Thymus (tissue), 11 donors: Measurements from ENCODE around the gene DENND2A. TPM values are rescaled to one million over a fixed set of nuclear protein-coding genes. Genes with fewer than 3 reads are reported as not detected.
"Not testable (repeated sequence)": the region's sequence is repeated elsewhere in the genome, so short reads cannot be mapped to it uniquely, and the experiment has no call there.

Experiments used
- DNase-seq, 9 donors: peaks; one replicate each; pipeline ENCODE4 v3.0.0-alpha.2; 2013; ENCODE audit warnings: low spot score in 9 of 9, low read depth in 6 of 9, missing footprints in 1 of 9
- H3K27ac ChIP-seq, 2 donors: one replicate each; pipeline ENCODE4 v1.5.1; 2013; ENCODE audit warnings: control low read depth in 1 of 2, low read depth in 1 of 2, low read length in 1 of 2, mild to moderate bottlenecking in 1 of 2, moderate library complexity in 1 of 2
- H3K27me3 ChIP-seq, 2 donors: one replicate each; pipeline ENCODE4 v1.5.1; 2013; ENCODE audit warnings: low read length in 1 of 2; ENCODE audit not compliant: control insufficient read depth in 2 of 2, insufficient read depth in 1 of 2
- H3K36me3 ChIP-seq, 2 donors: one replicate each; pipeline ENCODE4 v1.5.1; 2013; ENCODE audit warnings: low read length in 1 of 2, mild to moderate bottlenecking in 1 of 2, moderate library complexity in 1 of 2; ENCODE audit not compliant: control insufficient read depth in 2 of 2, insufficient read depth in 2 of 2
- H3K4me1 ChIP-seq, 2 donors: one replicate each; pipeline ENCODE4 v1.5.1; 2013; ENCODE audit warnings: low read length in 2 of 2; ENCODE audit not compliant: control insufficient read depth in 2 of 2, insufficient read depth in 2 of 2
- H3K4me3 ChIP-seq, 2 donors: one replicate each; pipeline ENCODE4 v1.5.1; 2013; ENCODE audit warnings: low read length in 2 of 2, control low read depth in 1 of 2, mild to moderate bottlenecking in 1 of 2
- H3K9me3 ChIP-seq, 2 donors: one replicate each; pipeline ENCODE4 v1.5.1; 2013; ENCODE audit warnings: low read length in 1 of 2, mild to moderate bottlenecking in 1 of 2; ENCODE audit not compliant: control insufficient read depth in 2 of 2, insufficient read depth in 1 of 2
- WGBS: extraction: QIAGEN DNeasy Blood & Tissue Kit; methylation state at CpG from one replicate; pipeline ENCODE4 v1.1.7; 2013; 5-methylcytosine and 5-hydroxymethylcytosine counted together
- polyA plus RNA-seq: library from polyadenylated mRNA; stranded (reverse); fragments of 200-250 nt; gene quantifications from one replicate; pipeline ENCODE4 v1.2.3, GENCODE V29; 2013
- total RNA-seq: library from RNA; stranded (reverse); fragments of 120-200 nt; gene quantifications from one replicate; pipeline ENCODE4 v1.2.4, GENCODE V29; 2013
- donor health status: healthy.

DENND2A gene
- total and polyA plus RNA-seq, 2 donors: 0.80 to 1.0 TPM

- H3K36me3 ChIP-seq: no peaks in the 10 kb centered on the region
- no peak overlapping the region for H3K4me3 ChIP-seq
- peaks cover 0 to 3% of the 10 kb centered on the region in 2 donors for H3K27me3 ChIP-seq
- H3K9me3 ChIP-seq: no peaks in the 10 kb centered on the region
- DNase-seq: no peak
- WGBS: 92% methylated on average over 10 of the region's 10 CpGs
- H3K27ac ChIP-seq: no peak overlapping the region
- no peaks in the 10 kb centered on the region for H3K4me1 ChIP-seq
These were observed 70.5 kb downstream of the DENND2A start for GRCh38 chr7:140570120-140570519.

DNA sequence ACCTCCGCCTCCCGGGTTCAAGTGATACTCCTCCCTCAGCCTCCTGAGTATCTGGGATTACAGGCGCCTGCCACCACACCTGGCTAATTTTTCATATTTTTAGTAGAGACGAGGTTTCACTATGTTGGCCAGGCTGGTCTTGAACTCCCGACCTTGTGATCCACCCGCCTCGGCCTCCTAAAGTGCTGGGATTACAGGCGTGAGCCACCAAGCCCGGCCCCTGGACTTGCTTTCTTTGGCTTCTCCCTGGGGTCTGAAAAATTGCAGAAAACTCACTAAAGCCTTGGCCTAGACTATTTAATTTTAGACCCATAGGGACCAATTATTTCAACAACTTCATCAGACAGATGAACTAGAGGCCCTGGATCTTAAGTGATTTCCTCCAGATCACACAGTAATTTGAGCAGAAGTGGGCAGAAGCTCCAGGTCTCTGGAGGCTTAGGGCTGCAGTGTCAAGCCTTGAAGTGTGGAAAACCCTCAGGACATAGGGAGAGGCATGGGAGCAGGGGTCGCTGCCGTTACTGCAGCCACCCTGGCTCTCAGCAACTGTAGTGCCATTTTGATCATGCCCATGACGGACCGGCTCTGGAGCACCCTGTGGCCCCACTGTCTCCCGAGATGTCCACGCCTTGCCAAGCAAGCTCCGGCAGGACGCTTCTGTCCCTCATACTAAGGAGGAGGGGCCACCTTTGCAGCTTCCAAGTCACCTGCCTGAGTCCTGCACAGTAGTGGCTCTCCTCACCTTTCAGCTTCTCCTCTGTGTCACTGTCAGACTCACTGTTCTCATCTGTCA lies 72.4 kb downstream of the DENND2A start:
- Histone ChIP-seq H3K36me3 (no peaks in the 10 kb centered on the region), H3K27ac (no peak overlapping the region), H3K4me3 (no peak overlapping the region), H3K9me3 (no peaks in the 10 kb centered on the region), H3K4me1 (no peaks in the 10 kb centered on the region), H3K27me3 (no peaks in the 10 kb centered on the region)
- WGBS: 97% methylated on average over 17 of the region's 17 CpGs
- no peak for DNase-seq

DNA sequence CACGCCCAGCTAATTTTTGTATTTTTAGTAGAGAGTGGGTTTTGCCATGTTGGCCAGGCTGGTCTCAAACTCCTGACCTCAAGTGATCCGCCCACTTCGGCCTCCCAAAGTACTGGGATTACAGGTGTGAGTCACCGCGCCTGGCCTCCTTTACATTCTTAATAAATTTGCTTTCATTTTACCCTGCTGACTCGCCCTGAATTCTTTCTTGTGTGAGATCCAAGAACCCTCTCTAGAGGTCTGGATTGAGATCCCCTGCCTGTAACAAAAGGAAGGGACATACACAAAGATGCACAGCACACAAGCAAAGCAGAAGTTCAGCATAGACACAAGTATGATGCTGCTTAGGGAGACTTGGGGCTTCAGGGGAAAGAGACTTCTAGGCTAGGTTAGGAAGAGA lies 74.4 kb downstream of the DENND2A start:
- H3K9me3 ChIP-seq, H3K4me1 ChIP-seq, H3K4me3 ChIP-seq, H3K36me3 ChIP-seq, DNase-seq, H3K27me3 ChIP-seq, H3K27ac ChIP-seq: not testable (repeated sequence)
- WGBS: 90% methylated on average over 6 of the region's 6 CpGs

- not testable (repeated sequence) for H3K27ac ChIP-seq
- WGBS: 96% methylated on average over 5 of the region's 5 CpGs
These were observed 74.9 kb downstream of the DENND2A start for GRCh38 chr7:140565761-140566160.

DNA sequence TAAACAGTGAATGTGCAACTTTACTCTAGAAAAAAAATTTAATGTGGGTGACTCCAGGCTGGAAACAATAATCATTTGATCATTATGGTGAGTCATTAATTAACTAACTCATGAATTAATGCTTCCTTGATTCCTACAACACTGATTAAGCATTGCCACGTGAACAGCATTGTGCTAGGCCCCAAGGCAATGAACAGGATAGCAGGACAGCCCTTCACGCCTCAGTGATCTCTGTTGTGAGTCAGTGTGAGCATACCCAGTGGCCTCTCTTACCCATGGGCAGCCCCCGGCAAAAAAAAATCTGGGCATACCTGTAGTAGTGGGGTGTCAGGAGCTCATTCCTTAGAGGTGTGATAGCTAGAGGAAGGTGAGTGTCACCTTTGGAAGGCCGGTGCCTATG lies 76.0 kb downstream of the DENND2A start:
- H3K27me3 ChIP-seq: no peaks in the 10 kb centered on the region
- no peak for DNase-seq
- no peaks in the 10 kb centered on the region for H3K9me3 ChIP-seq
- H3K36me3 ChIP-seq: no peaks in the 10 kb centered on the region
- WGBS: 94% methylated on average over 4 of the region's 4 CpGs
- H3K4me3 ChIP-seq: no peak overlapping the region
- no peaks in the 10 kb centered on the region for H3K4me1 ChIP-seq
- H3K27ac ChIP-seq: no peak overlapping the region

More at GRCh38 chr7:140565761-140566160, 74.9 kb downstream of the DENND2A start:
- H3K36me3 ChIP-seq, H3K4me1 ChIP-seq, H3K9me3 ChIP-seq, H3K4me3 ChIP-seq, DNase-seq, H3K27me3 ChIP-seq: not testable (repeated sequence)

DNA sequence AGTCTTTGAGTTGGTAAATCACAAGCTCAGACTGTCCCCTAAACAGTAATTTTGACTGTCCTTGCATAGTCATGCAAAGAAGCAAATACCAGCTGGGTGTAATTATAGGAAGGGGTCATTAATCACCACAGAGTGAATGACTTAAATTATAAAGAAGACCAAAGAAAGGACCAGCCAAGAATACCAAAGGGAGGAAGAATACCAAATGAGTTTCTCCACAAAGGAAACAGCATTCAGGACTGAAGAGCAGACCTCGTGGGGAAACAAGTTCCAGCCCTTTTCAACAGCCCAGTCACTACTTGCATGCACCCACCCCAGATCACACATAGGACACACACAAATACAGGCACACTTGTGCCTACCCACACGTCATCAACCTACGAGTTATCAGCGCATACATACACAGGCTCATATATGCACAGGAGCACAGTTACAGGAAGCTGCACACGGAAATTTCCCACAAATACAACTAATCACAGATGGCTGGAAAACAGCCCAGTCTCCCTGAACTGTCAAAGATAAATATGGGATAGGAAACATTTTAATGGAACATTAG lies 77.6 kb downstream of the DENND2A start:
- H3K4me1 ChIP-seq: no peaks in the 10 kb centered on the region
- H3K9me3 ChIP-seq: no peaks in the 10 kb centered on the region
- 74% methylated on average over 5 of the region's 5 CpGs for WGBS
- H3K4me3 ChIP-seq: no peak overlapping the region
- no peak for DNase-seq
- no peak overlapping the region for H3K27ac ChIP-seq
- H3K36me3 ChIP-seq: no peaks in the 10 kb centered on the region
- no peaks in the 10 kb centered on the region for H3K27me3 ChIP-seq

GRCh38 chr7:140559410-140559809 lies 81.2 kb downstream of the DENND2A start:
- Histone ChIP-seq H3K36me3 (no peaks in the 10 kb centered on the region), H3K4me1 (no peaks in the 10 kb centered on the region), H3K4me3 (no peak overlapping the region), H3K27ac (no peak overlapping the region), H3K9me3 (no peaks in the 10 kb centered on the region), H3K27me3 (no peaks in the 10 kb centered on the region)
- 94% methylated on average over 9 of the region's 9 CpGs for WGBS
- DNase-seq: no peak

GRCh38 chr7:140557809-140558518 lies 82.6 kb downstream of the DENND2A start:
- no peak overlapping the region for H3K27ac ChIP-seq
- 92% methylated on average over 13 of the region's 13 CpGs for WGBS
- H3K9me3 ChIP-seq: no peaks in the 10 kb centered on the region
- DNase-seq: no peak
- no peaks in the 10 kb centered on the region for H3K4me1 ChIP-seq
- no peaks in the 10 kb centered on the region for H3K36me3 ChIP-seq
- no peaks in the 10 kb centered on the region for H3K27me3 ChIP-seq
- H3K4me3 ChIP-seq: no peak overlapping the region

- WGBS: 94% methylated on average over 6 of the region's 6 CpGs
- Histone ChIP-seq H3K4me3 (no peak overlapping the region), H3K9me3 (no peaks in the 10 kb centered on the region), H3K4me1 (no peaks in the 10 kb centered on the region), H3K36me3 (no peaks in the 10 kb centered on the region), H3K27me3 (no peaks in the 10 kb centered on the region), H3K27ac (no peak overlapping the region)
- no peak for DNase-seq
These were observed 83.5 kb downstream of the DENND2A start for GRCh38 chr7:140557069-140557468.
